Glutamatergic neuron (in vitro differentiated cells): ENCODE measurements around the gene GJA4. TPM values are rescaled to one million over a fixed set of nuclear protein-coding genes. Genes with fewer than 3 reads are reported as not detected.

Source experiments
- DNase-seq: peaks from one replicate; pipeline ENCODE4 v3.0.0; 2022
- H3K27ac Mint-ChIP-seq: one replicate; pipeline ENCODE4 v1.8.0; 2020; ENCODE audit warnings: mild to moderate bottlenecking, mixed read lengths, inconsistent platforms; ENCODE audit not compliant: unreplicated experiment
- H3K27me3 Mint-ChIP-seq: one replicate; pipeline ENCODE4 v1.8.0; 2020; ENCODE audit warnings: mild to moderate bottlenecking, moderate library complexity, mixed read lengths, inconsistent platforms; ENCODE audit not compliant: unreplicated experiment
- H3K36me3 Mint-ChIP-seq: one replicate; pipeline ENCODE4 v1.8.0; 2020; ENCODE audit warnings: mild to moderate bottlenecking, mixed read lengths, inconsistent platforms; ENCODE audit not compliant: unreplicated experiment
- H3K4me1 Mint-ChIP-seq: one replicate; pipeline ENCODE4 v1.8.0; 2020; ENCODE audit warnings: mild to moderate bottlenecking, low read depth, mixed read lengths, inconsistent platforms; ENCODE audit not compliant: unreplicated experiment
- H3K4me3 Mint-ChIP-seq: one replicate; pipeline ENCODE4 v1.8.0; 2020; ENCODE audit warnings: mild to moderate bottlenecking, mixed read lengths, inconsistent platforms; ENCODE audit not compliant: unreplicated experiment
- H3K9me3 Mint-ChIP-seq: one replicate; pipeline ENCODE4 v1.8.0; 2020; ENCODE audit warnings: mild to moderate bottlenecking, moderate library complexity, mixed read lengths, inconsistent platforms; ENCODE audit not compliant: unreplicated experiment
- CTCF ChIP-seq: fragments of 200-600 bp; sonication (generic); IDR thresholded peaks from one replicate; pipeline ENCODE4 v1.5.0; 2021; ENCODE audit not compliant: partially characterized antibody, unreplicated experiment
- total RNA-seq: library from RNA; stranded (reverse); fragmentation: NEBNext Ultra II Directional; extraction: Animal tissue kit (Norgen Biotek cat#: 25700); gene quantifications from one replicate; pipeline ENCODE4 v1.2.1, GENCODE V29; 2021; ENCODE audit not compliant: unreplicated experiment

GJA4 gene
- total RNA-seq, 1 donor from 2014 or later = not detected

DNA sequence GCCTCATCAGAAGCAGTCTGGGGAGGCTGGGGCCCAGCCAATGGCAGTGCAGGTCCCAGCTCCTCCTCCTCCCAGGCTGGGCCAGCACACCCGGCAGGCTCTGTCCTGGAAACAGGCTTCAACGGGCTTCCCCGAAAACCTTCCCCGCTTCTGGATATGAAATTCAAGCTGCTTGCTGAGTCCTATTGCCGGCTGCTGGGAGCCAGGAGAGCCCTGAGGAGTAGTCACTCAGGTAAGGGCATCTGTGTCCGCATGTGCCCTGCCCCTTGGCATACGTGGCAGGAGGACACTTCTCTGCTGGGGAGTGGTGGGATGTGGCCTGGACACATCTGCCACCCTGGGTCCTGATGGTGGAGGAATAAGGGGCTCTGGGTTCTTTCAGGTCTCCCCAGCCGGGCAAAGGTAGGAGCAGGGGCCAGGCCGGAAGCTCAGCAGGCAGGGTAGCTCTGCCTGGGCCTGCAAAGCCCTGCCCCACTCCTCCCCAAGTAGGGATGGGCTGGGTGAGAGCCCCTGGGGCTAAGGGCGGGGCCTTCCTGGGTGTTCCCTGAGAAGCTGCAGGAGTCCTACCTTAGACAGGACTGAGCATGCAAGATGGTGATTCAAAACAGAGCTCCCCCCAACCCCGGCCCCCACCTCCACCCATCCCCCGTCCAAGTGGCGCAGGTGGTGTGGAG lies 37.7 kb upstream of the GJA4 start, which contains the start of gene GJB5:
Gene GJB5 (plus strand): TSS at position 84 of the 674 bp plus-strand sequence. CDS start 2,284 bp downstream, outside the sequence.
- H3K27ac Mint-ChIP-seq = no peak within 1 kb of the TSS
- no peaks in the 10 kb centered on the region for H3K4me1 Mint-ChIP-seq
- no peaks in the 10 kb centered on the region for H3K36me3 Mint-ChIP-seq
- no peak within 1 kb of the TSS for H3K4me3 Mint-ChIP-seq
- peaks cover 3% of the 10 kb centered on the region for H3K27me3 Mint-ChIP-seq
- no peak for TF ChIP-seq CTCF
- H3K9me3 Mint-ChIP-seq = peaks cover 2% of the 10 kb centered on the region
- no peak for DNase-seq

DNA sequence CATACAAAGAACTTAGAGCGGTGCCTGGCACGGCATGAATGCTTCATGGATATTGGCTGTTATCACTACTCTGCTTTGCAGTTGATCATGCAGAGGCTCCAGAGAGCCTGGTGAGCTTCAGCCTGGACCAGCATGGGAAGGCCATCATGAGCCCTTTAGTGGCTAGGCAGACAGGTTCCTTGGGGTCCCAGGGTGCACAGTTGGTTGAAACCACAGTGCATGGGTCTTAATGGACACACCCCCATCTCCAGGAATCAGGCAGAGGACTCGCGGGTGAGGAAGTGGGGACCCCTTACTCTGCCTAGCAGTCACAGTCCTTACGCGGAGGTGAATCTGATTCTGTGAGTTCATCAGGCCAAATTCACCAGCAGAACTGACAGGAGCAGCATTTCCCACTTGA lies 36.8 kb upstream of the GJA4 start:
- H3K4me3 Mint-ChIP-seq = no peak overlapping the region
- peaks cover 2% of the 10 kb centered on the region for H3K9me3 Mint-ChIP-seq
- H3K27me3 Mint-ChIP-seq = peaks cover 3% of the 10 kb centered on the region
- DNase-seq = no peak
- no peaks in the 10 kb centered on the region for H3K36me3 Mint-ChIP-seq
- no peak overlapping the region for H3K27ac Mint-ChIP-seq
- no peaks in the 10 kb centered on the region for H3K4me1 Mint-ChIP-seq
- no peak for TF ChIP-seq CTCF

- Mint-ChIP-seq H3K27ac (no peak overlapping the region), H3K36me3 (no peaks in the 10 kb centered on the region), H3K27me3 (peaks cover 1% of the 10 kb centered on the region), H3K4me1 (no peaks in the 10 kb centered on the region), H3K9me3 (peaks cover 2% of the 10 kb centered on the region), H3K4me3 (no peak overlapping the region)
- DNase-seq = no peak
- TF ChIP-seq CTCF = no peak
Measured at GRCh38 chr1:34757386-34757785, 35.4 kb upstream of the GJA4 start.

DNA sequence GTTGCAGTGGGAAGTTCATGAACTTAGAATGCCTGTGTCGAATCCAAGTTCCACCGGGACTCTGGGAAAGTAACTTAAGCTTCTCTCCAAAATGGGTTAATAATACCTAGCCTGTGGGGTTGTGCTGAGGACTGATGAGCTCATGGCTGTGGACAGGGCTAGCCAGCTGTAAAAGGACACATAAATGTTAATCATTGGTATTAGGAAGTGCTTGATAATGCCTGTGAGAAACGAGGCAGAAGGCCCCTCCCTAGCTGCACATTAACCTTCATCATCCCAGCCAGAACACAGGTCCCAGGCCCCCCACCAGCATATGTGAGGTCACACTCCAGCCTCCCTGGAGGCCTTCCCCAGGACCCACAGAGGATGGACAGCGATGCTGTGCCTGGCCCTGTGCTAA lies 34.0 kb upstream of the GJA4 start:
- Mint-ChIP-seq H3K36me3 (peaks cover 3% of the 10 kb centered on the region), H3K4me1 (no peaks in the 10 kb centered on the region), H3K27ac (no peak overlapping the region), H3K9me3 (peaks cover 2% of the 10 kb centered on the region), H3K4me3 (no peak overlapping the region), H3K27me3 (peaks cover 3% of the 10 kb centered on the region)
- no peak for TF ChIP-seq CTCF
- DNase-seq = no peak

DNA sequence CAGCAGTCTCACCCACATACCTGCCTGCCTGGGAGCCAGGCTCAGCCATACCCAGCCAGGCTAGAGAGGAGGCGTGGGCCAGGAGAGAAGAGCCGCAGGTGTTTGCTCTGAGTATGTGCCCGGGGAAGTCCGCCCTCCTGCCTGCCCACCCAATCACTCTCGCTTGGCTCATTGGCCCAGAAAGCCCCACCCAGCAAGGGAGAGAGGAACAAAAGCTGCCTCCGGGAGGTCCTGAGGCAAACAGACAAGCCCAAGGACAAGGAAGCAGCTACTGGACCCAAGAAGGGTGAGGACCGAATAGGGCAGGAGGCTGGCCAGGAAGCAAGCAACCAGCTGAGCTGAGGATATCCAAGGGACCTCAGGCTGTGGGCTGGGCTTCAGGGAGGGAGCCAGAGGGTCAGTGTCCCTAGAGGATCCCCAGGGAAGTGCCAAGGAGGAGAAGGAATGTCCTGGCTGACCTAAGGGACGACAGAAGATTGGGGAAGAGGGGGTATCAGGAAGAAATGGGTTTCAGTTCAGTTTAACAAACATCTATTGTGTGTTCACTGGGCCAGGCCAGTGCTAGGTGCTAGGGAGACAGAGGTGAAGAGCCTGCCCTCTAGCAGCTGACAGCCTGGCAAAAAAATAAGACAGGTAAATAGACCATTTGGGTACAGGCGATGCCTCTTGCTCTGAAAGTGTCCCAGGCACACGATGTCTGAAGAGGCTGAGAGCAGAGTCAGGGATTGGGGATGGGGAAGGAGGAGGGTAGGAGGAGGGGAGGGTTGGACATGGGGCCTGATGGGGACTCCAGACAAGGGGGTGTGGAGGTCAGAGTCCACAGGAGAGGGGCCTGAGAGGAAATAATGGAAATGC lies 33.1 kb upstream of the GJA4 start, which contains the start of gene GJB4:
Gene GJB4 (plus strand): TSS at position 238 of the 855 bp plus-strand sequence. CDS start 1,515 bp downstream, outside the sequence.
- no peak for DNase-seq
- Mint-ChIP-seq H3K9me3 (peaks cover 2% of the 10 kb centered on the region), H3K27ac (no peak within 1 kb of the TSS), H3K27me3 (peaks cover 2% of the 10 kb centered on the region), H3K4me3 (no peak within 1 kb of the TSS), H3K36me3 (peaks cover 3% of the 10 kb centered on the region), H3K4me1 (no peaks in the 10 kb centered on the region)
- TF ChIP-seq CTCF = no peak
